Measurements from ENCODE around the gene KIFC3. TPM values are rescaled to one million over a fixed set of nuclear protein-coding genes. Genes with fewer than 3 reads are reported as not detected.
"Not testable (repeated sequence)": the region's sequence is repeated elsewhere in the genome, so short reads cannot be mapped to it uniquely, and the experiment has no call there.

Gene KIFC3
- total RNA-seq, 4 donors from 2014 or later = 3.2 to 44.2 (median 17.4) TPM

GRCh38 chr16:57721356-57722209, 80.7 kb downstream of the KIFC3 start:
- no peaks in the 10 kb centered on the region for H3K27me3 ChIP-seq
- H3K4me1 ChIP-seq = no peaks in the 10 kb centered on the region
- DNase-seq = no peak
- H3K27ac ChIP-seq = no peak overlapping the region
- TF ChIP-seq POLR2A (IDR thresholded peaks at IDR 0.05) = no peak
- TF ChIP-seq, protein P1, sequence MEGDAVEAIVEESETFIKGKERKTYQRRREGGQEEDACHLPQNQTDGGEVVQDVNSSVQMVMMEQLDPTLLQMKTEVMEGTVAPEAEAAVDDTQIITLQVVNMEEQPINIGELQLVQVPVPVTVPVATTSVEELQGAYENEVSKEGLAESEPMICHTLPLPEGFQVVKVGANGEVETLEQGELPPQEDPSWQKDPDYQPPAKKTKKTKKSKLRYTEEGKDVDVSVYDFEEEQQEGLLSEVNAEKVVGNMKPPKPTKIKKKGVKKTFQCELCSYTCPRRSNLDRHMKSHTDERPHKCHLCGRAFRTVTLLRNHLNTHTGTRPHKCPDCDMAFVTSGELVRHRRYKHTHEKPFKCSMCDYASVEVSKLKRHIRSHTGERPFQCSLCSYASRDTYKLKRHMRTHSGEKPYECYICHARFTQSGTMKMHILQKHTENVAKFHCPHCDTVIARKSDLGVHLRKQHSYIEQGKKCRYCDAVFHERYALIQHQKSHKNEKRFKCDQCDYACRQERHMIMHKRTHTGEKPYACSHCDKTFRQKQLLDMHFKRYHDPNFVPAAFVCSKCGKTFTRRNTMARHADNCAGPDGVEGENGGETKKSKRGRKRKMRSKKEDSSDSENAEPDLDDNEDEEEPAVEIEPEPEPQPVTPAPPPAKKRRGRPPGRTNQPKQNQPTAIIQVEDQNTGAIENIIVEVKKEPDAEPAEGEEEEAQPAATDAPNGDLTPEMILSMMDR (IDR thresholded peaks at IDR 0.05) = no peak
- no peak overlapping the region for H3K4me3 ChIP-seq
- H3K9me3 ChIP-seq = no peaks in the 10 kb centered on the region
- no peaks in the 10 kb centered on the region for H3K36me3 ChIP-seq
- intact Hi-C loops (cut with DNase I; ENCODE audit: low total_unique reads) = no loop called here

DNA sequence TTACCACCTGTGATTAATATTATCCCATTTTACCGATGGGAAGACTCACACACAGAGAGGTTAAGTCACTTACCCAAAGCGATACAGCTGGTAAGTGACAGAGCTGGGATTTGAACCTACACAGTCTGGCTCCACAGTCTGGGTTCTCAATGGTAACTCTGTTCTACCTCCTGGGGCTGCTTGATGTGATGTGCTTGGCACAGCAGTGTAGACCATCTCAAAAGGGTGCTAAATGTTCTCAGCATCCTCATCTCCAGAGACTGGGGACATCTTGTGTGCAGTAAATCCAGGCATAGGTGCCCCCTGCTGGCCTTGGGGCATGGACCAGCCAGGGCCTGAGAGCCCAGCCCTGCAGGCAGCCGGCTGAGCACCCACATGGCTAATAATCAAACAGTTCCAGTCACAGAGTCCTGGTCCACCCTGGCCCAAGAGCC, 82.1 kb downstream of the KIFC3 start:
- Histone ChIP-seq H3K27ac (no peak overlapping the region), H3K4me1 (no peaks in the 10 kb centered on the region), H3K9me3 (no peaks in the 10 kb centered on the region), H3K36me3 (no peaks in the 10 kb centered on the region), H3K27me3 (no peaks in the 10 kb centered on the region), H3K4me3 (no peak overlapping the region)
- DNase-seq = no peak
- intact Hi-C loops (cut with DNase I; ENCODE audit: low total_unique reads) = no loop called here
- TF ChIP-seq POLR2A (IDR thresholded peaks at IDR 0.05) = no peak
- TF ChIP-seq, protein P1 (IDR thresholded peaks at IDR 0.05) = peak in 3 of 4 experiments; percentile 14 to 50 (median 39)

DNA sequence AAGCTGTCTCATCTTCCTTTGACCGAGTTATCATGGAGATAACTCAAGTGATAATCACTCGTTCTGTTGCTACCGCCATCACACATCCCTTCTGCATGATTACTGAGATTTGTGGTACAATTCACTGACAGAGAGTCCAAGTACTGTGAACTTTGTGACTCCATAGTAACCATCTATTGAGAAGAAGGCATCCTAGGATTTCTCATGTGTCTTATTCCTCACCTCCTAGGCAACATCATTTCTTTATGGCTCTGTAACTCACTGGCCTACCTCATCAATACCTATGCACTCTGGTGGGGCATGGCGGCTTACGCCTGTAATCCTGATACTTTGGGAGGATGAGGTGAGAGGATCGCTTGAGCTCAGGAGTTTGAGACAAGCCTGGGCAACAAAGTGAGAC, 88.2 kb downstream of the KIFC3 start:
- TF ChIP-seq, protein P1 (IDR thresholded peaks at IDR 0.05) = no peak
- no peak for TF ChIP-seq POLR2A (IDR thresholded peaks at IDR 0.05)

DNA sequence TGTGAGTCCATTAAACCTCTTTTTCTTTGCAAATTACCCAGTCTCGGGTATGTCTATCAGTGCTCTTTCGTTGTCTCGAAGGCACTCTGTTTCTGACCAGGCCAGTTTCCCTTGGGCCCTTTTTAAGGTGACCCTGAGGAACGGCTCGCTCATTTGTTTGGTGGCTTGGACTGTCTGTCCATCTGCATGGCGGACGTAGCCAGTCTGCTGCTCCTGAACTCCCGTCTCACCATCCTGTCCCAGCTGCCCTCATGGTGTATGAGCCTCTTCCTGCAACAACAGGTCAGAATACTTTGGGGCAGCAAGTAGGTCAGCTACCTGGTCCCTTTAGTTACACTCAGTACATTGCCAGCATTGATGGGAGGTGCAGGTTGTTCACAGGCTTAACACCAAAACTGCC, 88.7 kb downstream of the KIFC3 start:
- intact Hi-C loops (cut with DNase I; ENCODE audit: low total_unique reads) = no loop called here
- H3K27me3 ChIP-seq = no peaks in the 10 kb centered on the region

More for the DNA sequence above, 88.2 kb downstream of the KIFC3 start:
- no peak for DNase-seq
- no peak overlapping the region for H3K4me3 ChIP-seq
- no peak overlapping the region for H3K27ac ChIP-seq
- H3K36me3 ChIP-seq = no peaks in the 10 kb centered on the region
- H3K9me3 ChIP-seq = no peaks in the 10 kb centered on the region
- intact Hi-C loops (cut with DNase I; ENCODE audit: low total_unique reads) = no loop called here
- no peaks in the 10 kb centered on the region for H3K4me1 ChIP-seq
- H3K27me3 ChIP-seq = no peaks in the 10 kb centered on the region

DNA sequence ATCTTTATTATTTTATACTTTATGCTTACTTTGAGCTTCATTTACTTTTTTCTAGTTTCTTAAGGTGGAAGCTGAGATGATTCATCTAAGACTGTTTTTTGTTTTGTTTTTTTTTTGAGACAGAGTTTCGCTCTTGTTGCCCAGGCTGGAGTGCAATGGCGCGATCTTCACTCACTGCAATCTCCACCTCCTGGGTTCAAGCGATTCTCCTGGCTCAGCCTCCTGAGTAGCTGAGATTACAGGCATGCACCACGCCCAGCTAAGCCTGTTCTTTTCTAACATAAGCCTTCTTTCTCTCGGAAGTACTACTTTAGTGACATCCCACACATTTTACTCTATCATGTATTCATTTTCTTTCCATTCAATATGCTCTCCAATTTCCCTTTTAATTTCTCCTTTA, 89.7 kb downstream of the KIFC3 start:
- DNase-seq; H3K4me3 ChIP-seq; H3K27ac ChIP-seq; H3K36me3 ChIP-seq; intact Hi-C loops (cut with DNase I; ENCODE audit: low total_unique reads); H3K27me3 ChIP-seq; H3K9me3 ChIP-seq; H3K4me1 ChIP-seq: not testable (repeated sequence)

More for the DNA sequence above, 88.7 kb downstream of the KIFC3 start:
- Histone ChIP-seq H3K4me1 (no peaks in the 10 kb centered on the region), H3K9me3 (no peaks in the 10 kb centered on the region), H3K4me3 (no peak overlapping the region), H3K36me3 (no peaks in the 10 kb centered on the region), H3K27ac (no peak overlapping the region)
- no peak for TF ChIP-seq POLR2A (IDR thresholded peaks at IDR 0.05)
- TF ChIP-seq, protein P1 (IDR thresholded peaks at IDR 0.05) = no peak
- no peak for DNase-seq

Measured in uterus (tissue), 4 donors.